HG02970 (cell line): ENCODE data around the gene SHH.
"Not testable (repeated sequence)": the region's sequence is repeated elsewhere in the genome, so short reads cannot be mapped to it uniquely, and the experiment has no call there.

Source experiments
- ATAC-seq: cut with Tn5 transposase; IDR thresholded peaks from one replicate; pipeline ENCODE4 v1.9.1; 2021; ENCODE audit warnings: mild to moderate bottlenecking, moderate library complexity, moderate number of reproducible peaks; ENCODE audit not compliant: unreplicated experiment, low FRiP score

The SHH gene

GRCh38 chr7:155843426-155844018, 31.3 kb upstream of the SHH start:
- ATAC-seq: no peak

- ATAC-seq: no peak
Observed at GRCh38 chr7:155842496-155843265, 30.4 kb upstream of the SHH start.

GRCh38 chr7:155840909-155841308, 28.6 kb upstream of the SHH start:
- no peak for ATAC-seq

GRCh38 chr7:155840262-155840885, 28.1 kb upstream of the SHH start:
- ATAC-seq: no peak

GRCh38 chr7:155839461-155839860, 27.2 kb upstream of the SHH start:
- ATAC-seq: no peak

GRCh38 chr7:155838312-155838711, 26.0 kb upstream of the SHH start:
- not testable (repeated sequence) for ATAC-seq

- no peak for ATAC-seq
Observed at GRCh38 chr7:155837126-155837479, 24.8 kb upstream of the SHH start.

- ATAC-seq: no peak
Observed at GRCh38 chr7:155836216-155837125, 24.2 kb upstream of the SHH start.

GRCh38 chr7:155835446-155836215, 23.4 kb upstream of the SHH start:
- no peak for ATAC-seq

GRCh38 chr7:155834486-155835048, 22.3 kb upstream of the SHH start:
- no peak for ATAC-seq

GRCh38 chr7:155833651-155834050, 21.4 kb upstream of the SHH start:
- ATAC-seq: no peak

- ATAC-seq: no peak
Observed at GRCh38 chr7:155832581-155832981, 20.3 kb upstream of the SHH start.

GRCh38 chr7:155831807-155832524, 19.7 kb upstream of the SHH start:
- ATAC-seq: no peak

- no peak for ATAC-seq
Observed at GRCh38 chr7:155830961-155831806, 18.9 kb upstream of the SHH start.

- no peak for ATAC-seq
Observed at GRCh38 chr7:155829796-155830470, 17.7 kb upstream of the SHH start.

- ATAC-seq: no peak
Observed at GRCh38 chr7:155825336-155825735, 13.1 kb upstream of the SHH start.

- ATAC-seq: no peak
Observed at GRCh38 chr7:155824227-155824886, 12.1 kb upstream of the SHH start.
